ENCODE data around the gene CEPT1. TPM values are rescaled to one million over a fixed set of nuclear protein-coding genes. Genes with fewer than 3 reads are reported as not detected.
"Not testable (repeated sequence)": the region's sequence is repeated elsewhere in the genome, so short reads cannot be mapped to it uniquely, and the experiment has no call there.

CEPT1 gene
- total RNA-seq, 1 donor from 2014 or later, result 26.9 TPM

DNA sequence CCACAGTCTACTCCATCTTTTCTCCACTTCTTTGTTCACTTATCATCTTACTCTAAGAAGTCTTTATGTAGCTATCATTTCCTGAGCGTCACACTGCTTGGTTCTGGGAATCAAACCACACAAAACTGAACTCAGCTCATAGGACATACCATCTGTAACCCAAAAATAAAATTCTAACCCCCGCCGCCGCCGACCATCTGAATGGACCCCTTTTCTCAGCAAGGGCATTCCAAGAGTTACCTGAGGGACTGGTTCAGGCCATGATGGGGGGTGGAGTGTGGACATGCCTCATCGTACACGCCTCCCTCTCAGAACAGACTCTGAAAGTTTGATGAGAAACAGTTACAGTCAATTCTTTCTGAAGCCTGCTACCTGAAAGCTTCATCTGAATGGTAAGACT lies 74.9 kb downstream of the CEPT1 start:
- no peaks in the 10 kb centered on the region for H3K4me1 ChIP-seq (ENCODE audit: insufficient read depth, low read length)
- no peaks in the 10 kb centered on the region for H3K27me3 Mint-ChIP-seq (ENCODE audit: low read depth, unreplicated experiment)
- peak overlapping the region; percentile 76 for H3K27ac Mint-ChIP-seq (ENCODE audit: unreplicated experiment)
- H3K36me3 ChIP-seq (ENCODE audit: insufficient read depth, low read length), result no peaks in the 10 kb centered on the region
- no peak overlapping the region for H3K4me3 ChIP-seq (ENCODE audit: insufficient read depth, low read depth, low read length)
- no peak overlapping the region for H3K27ac ChIP-seq (ENCODE audit: low read depth, low read length)
- H2AFZ ChIP-seq (ENCODE audit: low read depth, low read length), result no peak overlapping the region
- H3K9me3 ChIP-seq (ENCODE audit: insufficient read depth, low read depth, low read length), result no peaks in the 10 kb centered on the region
- H3K4me1 Mint-ChIP-seq (ENCODE audit: low read depth, unreplicated experiment), result peaks cover 26% of the 10 kb centered on the region
- no peaks in the 10 kb centered on the region for H3K79me2 ChIP-seq (ENCODE audit: insufficient read depth, low read length)
- no peak overlapping the region for H3K4me3 Mint-ChIP-seq (ENCODE audit: unreplicated experiment)
- DNase-seq (ENCODE audit: low read depth), result no peak
- H3K36me3 Mint-ChIP-seq (ENCODE audit: low read depth, unreplicated experiment), result peaks cover 2% of the 10 kb centered on the region
- H3K9me3 Mint-ChIP-seq (ENCODE audit: unreplicated experiment), result peaks cover 6% of the 10 kb centered on the region
- H4K20me1 ChIP-seq (ENCODE audit: insufficient read depth, low read length), result no peaks in the 10 kb centered on the region
- H3K9ac ChIP-seq (ENCODE audit: low read length), result no peak overlapping the region
- no peak overlapping the region for H3K4me2 ChIP-seq (ENCODE audit: low read length)
- TF ChIP-seq, protein P1, sequence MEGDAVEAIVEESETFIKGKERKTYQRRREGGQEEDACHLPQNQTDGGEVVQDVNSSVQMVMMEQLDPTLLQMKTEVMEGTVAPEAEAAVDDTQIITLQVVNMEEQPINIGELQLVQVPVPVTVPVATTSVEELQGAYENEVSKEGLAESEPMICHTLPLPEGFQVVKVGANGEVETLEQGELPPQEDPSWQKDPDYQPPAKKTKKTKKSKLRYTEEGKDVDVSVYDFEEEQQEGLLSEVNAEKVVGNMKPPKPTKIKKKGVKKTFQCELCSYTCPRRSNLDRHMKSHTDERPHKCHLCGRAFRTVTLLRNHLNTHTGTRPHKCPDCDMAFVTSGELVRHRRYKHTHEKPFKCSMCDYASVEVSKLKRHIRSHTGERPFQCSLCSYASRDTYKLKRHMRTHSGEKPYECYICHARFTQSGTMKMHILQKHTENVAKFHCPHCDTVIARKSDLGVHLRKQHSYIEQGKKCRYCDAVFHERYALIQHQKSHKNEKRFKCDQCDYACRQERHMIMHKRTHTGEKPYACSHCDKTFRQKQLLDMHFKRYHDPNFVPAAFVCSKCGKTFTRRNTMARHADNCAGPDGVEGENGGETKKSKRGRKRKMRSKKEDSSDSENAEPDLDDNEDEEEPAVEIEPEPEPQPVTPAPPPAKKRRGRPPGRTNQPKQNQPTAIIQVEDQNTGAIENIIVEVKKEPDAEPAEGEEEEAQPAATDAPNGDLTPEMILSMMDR (IDR thresholded peaks at IDR 0.05; ENCODE audit: insufficient read depth, low read depth, low read length), result no peak
- no peak for TF ChIP-seq EZH2 (IDR thresholded peaks at IDR 0.05; ENCODE audit: insufficient read depth, low read length)
- no peak for FAIRE-seq
- H3K27me3 ChIP-seq (ENCODE audit: insufficient read depth, low read length), result peaks cover 3% of the 10 kb centered on the region

DNA sequence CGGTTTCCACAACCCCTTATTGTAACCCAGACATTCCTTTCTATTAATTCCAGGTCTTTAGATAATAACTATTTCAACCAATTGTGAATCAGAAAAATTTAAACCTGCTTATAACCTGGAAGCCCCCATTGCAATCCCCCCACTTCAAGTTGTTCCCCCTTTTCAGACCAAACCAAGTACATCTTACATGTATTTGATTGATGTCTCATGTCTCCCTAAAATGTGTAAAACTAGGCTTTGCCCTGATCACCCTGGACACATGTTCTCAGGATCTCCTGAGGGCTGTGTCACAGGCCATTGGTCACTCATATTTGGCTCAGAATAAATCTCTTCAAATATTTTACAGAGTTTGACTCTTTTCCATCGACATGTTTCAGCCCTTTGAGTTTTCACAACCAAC lies 75.3 kb downstream of the CEPT1 start:
- H3K27ac ChIP-seq (ENCODE audit: low read depth, low read length); H3K27me3 ChIP-seq (ENCODE audit: insufficient read depth, low read length); H3K4me3 Mint-ChIP-seq (ENCODE audit: unreplicated experiment); H3K9ac ChIP-seq (ENCODE audit: low read length); H3K36me3 Mint-ChIP-seq (ENCODE audit: low read depth, unreplicated experiment); H3K4me1 ChIP-seq (ENCODE audit: insufficient read depth, low read length); H3K4me2 ChIP-seq (ENCODE audit: low read length); H3K4me3 ChIP-seq (ENCODE audit: insufficient read depth, low read depth, low read length); H3K27me3 Mint-ChIP-seq (ENCODE audit: low read depth, unreplicated experiment); DNase-seq (ENCODE audit: low read depth); H3K36me3 ChIP-seq (ENCODE audit: insufficient read depth, low read length); H4K20me1 ChIP-seq (ENCODE audit: insufficient read depth, low read length); FAIRE-seq; H3K9me3 Mint-ChIP-seq (ENCODE audit: unreplicated experiment); H2AFZ ChIP-seq (ENCODE audit: low read depth, low read length); H3K9me3 ChIP-seq (ENCODE audit: insufficient read depth, low read depth, low read length); H3K79me2 ChIP-seq (ENCODE audit: insufficient read depth, low read length): not testable (repeated sequence)
- Mint-ChIP-seq H3K4me1 (ENCODE audit: low read depth, unreplicated experiment) (peaks cover 26% of the 10 kb centered on the region), H3K27ac (ENCODE audit: unreplicated experiment) (peak overlapping the region; percentile 76)

DNA sequence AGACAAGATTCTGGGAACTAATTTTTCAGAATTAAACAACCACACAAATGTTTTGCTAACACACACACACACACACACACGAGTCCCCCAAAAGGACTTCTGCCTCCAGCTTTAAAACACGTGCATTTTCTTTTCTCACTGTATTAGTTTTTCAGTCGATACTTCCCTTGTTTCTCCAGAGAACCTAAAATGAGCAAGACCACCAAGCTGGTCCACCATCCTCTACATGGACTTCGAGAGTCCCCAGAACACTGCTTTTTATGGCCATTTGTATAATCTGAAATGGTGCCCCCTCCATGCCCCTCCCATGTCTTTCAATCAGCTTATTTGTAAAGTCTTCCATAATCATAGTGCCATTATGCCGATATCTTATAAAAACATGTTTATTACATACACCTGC lies 76.7 kb downstream of the CEPT1 start:
- Histone ChIP-seq H3K27me3 (ENCODE audit: insufficient read depth, low read length) (peaks cover 3% of the 10 kb centered on the region), H2AFZ (ENCODE audit: low read depth, low read length) (no peak overlapping the region), H3K4me1 (ENCODE audit: insufficient read depth, low read length) (peaks cover 5% of the 10 kb centered on the region), H3K4me2 (ENCODE audit: low read length) (no peak overlapping the region), H3K9ac (ENCODE audit: low read length) (no peak overlapping the region), H4K20me1 (ENCODE audit: insufficient read depth, low read length) (no peaks in the 10 kb centered on the region), H3K36me3 (ENCODE audit: insufficient read depth, low read length) (no peaks in the 10 kb centered on the region), H3K4me3 (ENCODE audit: insufficient read depth, low read depth, low read length) (no peak overlapping the region), H3K27ac (ENCODE audit: low read depth, low read length) (no peak overlapping the region), H3K9me3 (ENCODE audit: insufficient read depth, low read depth, low read length) (no peaks in the 10 kb centered on the region), H3K79me2 (ENCODE audit: insufficient read depth, low read length) (no peaks in the 10 kb centered on the region)
- Mint-ChIP-seq H3K36me3 (ENCODE audit: low read depth, unreplicated experiment) (peaks cover 2% of the 10 kb centered on the region), H3K4me3 (ENCODE audit: unreplicated experiment) (no peak overlapping the region), H3K27ac (ENCODE audit: unreplicated experiment) (no peak overlapping the region), H3K9me3 (ENCODE audit: unreplicated experiment) (peaks cover 6% of the 10 kb centered on the region), H3K4me1 (ENCODE audit: low read depth, unreplicated experiment) (peaks cover 30% of the 10 kb centered on the region), H3K27me3 (ENCODE audit: low read depth, unreplicated experiment) (no peaks in the 10 kb centered on the region)
- TF ChIP-seq EZH2 (IDR thresholded peaks at IDR 0.05; ENCODE audit: insufficient read depth, low read length), result no peak
- TF ChIP-seq, protein P1 (IDR thresholded peaks at IDR 0.05; ENCODE audit: insufficient read depth, low read depth, low read length), result no peak
- FAIRE-seq (no peak), DNase-seq (ENCODE audit: low read depth) (no peak)

Measured in astrocyte (in vitro differentiated cells and primary cell).